AG10803 (cell line): Measurements from ENCODE around the gene RPS10.

Source experiments
- DNase-seq: peaks from one replicate; pipeline ENCODE4 v3.0.0; 2010; ENCODE audit warnings: low read depth
- H3K4me3 ChIP-seq: 2 replicates; pipeline ENCODE4 v1.5.1; 2011; ENCODE audit warnings: mild to moderate bottlenecking, low read length, control low read depth
- CTCF ChIP-seq: conservative IDR thresholded peaks from 2 replicates; pipeline ENCODE4 v1.5.1; 2011; ENCODE audit warnings: mild to moderate bottlenecking, low read length, control low read depth, inconsistent platforms

The RPS10 gene

GRCh38 chr6:34393191-34393965, 32.5 kb downstream of the RPS10 start:
- no peak for TF ChIP-seq CTCF
- no peak for DNase-seq
- peak overlapping the region; percentile 78 for H3K4me3 ChIP-seq

GRCh38 chr6:34392497-34393190, 33.2 kb downstream of the RPS10 start, which contains the start of gene NUDT3:
Gene NUDT3 (minus strand): TSS chr6:34392669. CDS start chr6:34392362, 307 bp downstream.
- peak within 1 kb of the TSS; percentile 83 for H3K4me3 ChIP-seq
- DNase-seq: peak; percentile 91
- peak; percentile 76 for TF ChIP-seq CTCF

- no peak for TF ChIP-seq CTCF
- peak; percentile 41 for DNase-seq
- H3K4me3 ChIP-seq: peak overlapping the region; percentile 83
These were observed 33.9 kb downstream of the RPS10 start for GRCh38 chr6:34391786-34392496.

GRCh38 chr6:34391473-34391785, 34.4 kb downstream of the RPS10 start:
- TF ChIP-seq CTCF: no peak
- peak overlapping the region; percentile 83 for H3K4me3 ChIP-seq
- no peak for DNase-seq

GRCh38 chr6:34390531-34391472, 35.1 kb downstream of the RPS10 start:
- no peak for TF ChIP-seq CTCF
- peak; percentile 96 for DNase-seq
- H3K4me3 ChIP-seq: peak overlapping the region; percentile 83

GRCh38 chr6:34389034-34389433, 36.8 kb downstream of the RPS10 start:
- H3K4me3 ChIP-seq: no peak overlapping the region
- DNase-seq: no peak
- no peak for TF ChIP-seq CTCF
